ENCODE measurements around the gene STK32B.

STK32B gene

DNA sequence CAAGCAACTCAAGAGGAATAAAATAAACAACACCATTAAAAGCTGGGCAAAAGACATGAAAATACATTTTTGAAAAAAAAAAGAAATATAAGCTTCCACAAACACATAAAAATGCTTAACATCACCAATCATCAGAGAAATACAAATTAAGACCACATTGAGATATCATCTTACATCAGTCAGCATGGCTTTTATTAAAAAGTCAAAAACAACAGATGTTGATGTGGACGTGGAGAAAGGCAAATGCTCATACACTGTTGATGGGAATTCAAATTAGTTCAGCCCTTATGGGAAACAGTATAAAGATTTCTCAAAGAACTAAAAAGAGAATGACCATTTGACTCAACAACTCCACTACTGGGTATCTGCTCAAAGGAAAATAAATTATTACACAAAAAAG lies 59.6 kb downstream of the STK32B start:
- no peak overlapping the region for H3K27ac ChIP-seq
- TF ChIP-seq, protein P1, sequence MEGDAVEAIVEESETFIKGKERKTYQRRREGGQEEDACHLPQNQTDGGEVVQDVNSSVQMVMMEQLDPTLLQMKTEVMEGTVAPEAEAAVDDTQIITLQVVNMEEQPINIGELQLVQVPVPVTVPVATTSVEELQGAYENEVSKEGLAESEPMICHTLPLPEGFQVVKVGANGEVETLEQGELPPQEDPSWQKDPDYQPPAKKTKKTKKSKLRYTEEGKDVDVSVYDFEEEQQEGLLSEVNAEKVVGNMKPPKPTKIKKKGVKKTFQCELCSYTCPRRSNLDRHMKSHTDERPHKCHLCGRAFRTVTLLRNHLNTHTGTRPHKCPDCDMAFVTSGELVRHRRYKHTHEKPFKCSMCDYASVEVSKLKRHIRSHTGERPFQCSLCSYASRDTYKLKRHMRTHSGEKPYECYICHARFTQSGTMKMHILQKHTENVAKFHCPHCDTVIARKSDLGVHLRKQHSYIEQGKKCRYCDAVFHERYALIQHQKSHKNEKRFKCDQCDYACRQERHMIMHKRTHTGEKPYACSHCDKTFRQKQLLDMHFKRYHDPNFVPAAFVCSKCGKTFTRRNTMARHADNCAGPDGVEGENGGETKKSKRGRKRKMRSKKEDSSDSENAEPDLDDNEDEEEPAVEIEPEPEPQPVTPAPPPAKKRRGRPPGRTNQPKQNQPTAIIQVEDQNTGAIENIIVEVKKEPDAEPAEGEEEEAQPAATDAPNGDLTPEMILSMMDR (conservative IDR thresholded peaks at IDR 0.05) = no peak
- no peak for TF ChIP-seq ZFX (IDR thresholded peaks at IDR 0.05)

GRCh38 chr4:5112333-5113095 lies 61.2 kb downstream of the STK32B start:
- no peak overlapping the region for H3K27ac ChIP-seq
- TF ChIP-seq, protein P1 (conservative IDR thresholded peaks at IDR 0.05) = no peak
- no peak for TF ChIP-seq ZFX (IDR thresholded peaks at IDR 0.05)

DNA sequence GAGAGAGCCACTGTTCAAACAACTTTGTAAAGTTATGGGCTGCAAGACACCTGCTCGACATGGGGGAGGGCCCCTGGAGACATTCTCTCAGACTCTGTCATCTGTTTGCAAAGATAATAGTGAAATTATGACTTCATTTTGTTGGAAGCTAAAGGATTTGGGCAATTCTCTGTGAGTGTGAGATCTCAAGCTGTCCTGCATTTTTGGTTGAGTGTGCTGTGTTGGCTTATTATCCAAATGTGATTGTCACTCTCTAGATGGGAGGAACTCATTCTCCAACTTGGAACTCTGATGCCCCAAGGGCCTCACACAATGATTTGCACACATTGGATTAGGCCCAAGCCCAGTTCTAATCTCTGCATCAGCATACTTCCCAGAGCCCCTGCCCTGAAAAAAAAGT lies 63.7 kb downstream of the STK32B start:
- no peak overlapping the region for H3K27ac ChIP-seq
- TF ChIP-seq, protein P1 (conservative IDR thresholded peaks at IDR 0.05) = no peak
- no peak for TF ChIP-seq ZFX (IDR thresholded peaks at IDR 0.05)

DNA sequence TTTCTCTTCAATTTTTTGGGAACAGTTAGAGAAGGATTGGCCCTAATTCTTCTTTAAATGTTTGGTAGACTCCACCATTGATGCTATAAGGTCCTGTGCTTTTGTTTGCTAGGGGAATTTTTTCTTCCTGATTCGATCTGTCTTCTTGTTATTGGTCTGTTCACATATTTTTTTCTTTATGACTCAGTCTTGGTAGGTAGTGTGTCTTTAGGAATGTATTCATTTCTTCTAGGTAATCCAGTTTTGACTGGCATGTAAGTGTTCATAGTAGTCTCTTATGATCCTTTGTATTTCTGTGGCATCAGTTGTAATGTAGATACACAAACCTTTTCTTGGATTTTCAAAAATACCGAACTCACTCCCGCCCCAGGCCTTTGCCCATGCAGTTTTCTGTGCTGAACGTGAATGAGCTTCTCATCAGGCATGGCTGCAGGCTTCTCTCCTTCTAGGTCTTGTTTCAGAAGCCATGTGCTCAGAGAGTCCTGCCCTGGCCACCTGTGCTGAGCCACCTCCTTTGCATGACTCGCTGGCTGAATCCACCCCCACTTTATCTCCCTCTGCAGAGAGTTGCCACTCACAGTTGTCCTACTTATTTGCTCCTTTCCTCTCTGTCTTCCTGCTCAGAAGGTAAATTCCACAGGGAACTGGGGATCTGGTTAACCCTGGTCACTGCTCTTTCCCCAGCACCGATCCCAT lies 67.0 kb downstream of the STK32B start:
- TF ChIP-seq, protein P1 (conservative IDR thresholded peaks at IDR 0.05) = no peak
- TF ChIP-seq ZFX (IDR thresholded peaks at IDR 0.05) = no peak
- H3K27ac ChIP-seq = no peak overlapping the region

- TF ChIP-seq, protein P1 (conservative IDR thresholded peaks at IDR 0.05) = no peak
- no peak for TF ChIP-seq ZFX (IDR thresholded peaks at IDR 0.05)
- H3K27ac ChIP-seq = no peak overlapping the region
These were observed 67.9 kb downstream of the STK32B start for GRCh38 chr4:5118994-5119835.

DNA sequence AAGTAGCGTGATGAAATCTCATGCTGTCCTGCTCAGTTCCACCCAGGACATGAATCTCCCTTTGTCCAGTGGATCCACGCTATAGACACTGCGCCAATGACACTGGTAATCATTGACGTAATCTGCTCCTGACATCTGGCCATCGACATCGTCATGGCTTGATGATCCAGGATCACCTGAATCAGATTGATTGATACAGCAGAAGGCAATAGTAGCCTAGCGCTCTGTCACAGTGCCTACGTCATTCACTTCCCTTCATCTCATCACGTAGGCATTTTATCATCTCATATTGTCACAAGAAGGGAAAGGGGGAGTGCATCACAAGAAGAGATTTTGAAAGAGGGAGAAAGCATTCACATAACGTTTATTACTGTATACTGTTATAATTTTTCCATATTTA lies 68.8 kb downstream of the STK32B start:
- no peak for TF ChIP-seq ZFX (IDR thresholded peaks at IDR 0.05)
- TF ChIP-seq, protein P1 (conservative IDR thresholded peaks at IDR 0.05) = no peak
- H3K27ac ChIP-seq = no peak overlapping the region

Data from C4-2B (cell line).